GM19372 (cell line): ENCODE measurements around the gene ABCB4.
A peak's percentile ranks its signal among the peaks of the same experiment; 100 is the strongest.
"Not testable (repeated sequence)": the region's sequence is repeated elsewhere in the genome, so short reads cannot be mapped to it uniquely, and the experiment has no call there.

Source experiments
- ATAC-seq: cut with Tn5 transposase; IDR thresholded peaks from one replicate; pipeline ENCODE4 v1.9.1; 2021; ENCODE audit warnings: mild to moderate bottlenecking, low read depth, moderate library complexity; ENCODE audit not compliant: unreplicated experiment

The ABCB4 gene

DNA sequence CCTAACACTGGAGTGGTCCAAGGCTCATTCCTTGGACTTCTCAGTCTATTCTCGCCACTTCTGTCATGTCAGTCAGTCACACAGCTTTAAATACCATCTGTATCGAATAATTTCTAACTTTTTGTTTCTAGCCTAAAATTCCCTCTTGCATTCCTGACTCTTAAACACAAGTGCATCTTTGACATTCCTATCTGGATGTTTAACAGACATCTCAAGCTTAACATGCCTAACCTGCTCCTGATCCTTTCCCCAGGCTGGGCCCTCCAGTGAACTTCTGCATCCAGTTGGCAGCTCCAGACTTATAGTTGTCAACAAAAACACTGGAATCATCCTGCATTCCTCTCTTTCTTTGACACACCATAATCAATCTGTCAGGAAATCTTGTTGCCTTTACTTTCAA is 4.5 kb upstream of the ABCB4 start:
- ATAC-seq = no peak

GRCh38 chr7:87476179-87476557 is 688 bp upstream of the ABCB4 start:
- no peak for ATAC-seq

- ATAC-seq = peak; percentile 55
These were observed 734 bp downstream of the ABCB4 start for GRCh38 chr7:87474533-87475358.

DNA sequence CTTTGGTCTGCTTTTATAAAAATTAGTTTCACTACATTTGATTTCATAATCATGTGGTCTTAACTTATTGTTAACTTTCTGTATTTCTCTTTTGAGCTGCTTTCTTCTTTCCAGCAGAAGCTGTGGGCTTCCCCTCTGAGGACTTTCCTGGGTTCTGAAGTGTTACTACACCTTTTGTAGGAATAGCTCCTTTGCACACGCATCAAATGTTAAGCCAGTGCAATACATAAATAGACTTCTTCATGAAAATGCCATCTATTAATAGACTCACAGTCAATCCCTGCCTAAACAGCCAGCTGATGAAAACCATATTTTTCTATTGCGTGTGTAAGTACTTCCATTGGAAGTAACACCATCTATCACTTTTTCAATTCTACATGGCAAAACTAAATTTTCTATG is 1.5 kb downstream of the ABCB4 start:
- ATAC-seq = no peak

- ATAC-seq = no peak
These were observed 2.3 kb downstream of the ABCB4 start for GRCh38 chr7:87473192-87473591.

DNA sequence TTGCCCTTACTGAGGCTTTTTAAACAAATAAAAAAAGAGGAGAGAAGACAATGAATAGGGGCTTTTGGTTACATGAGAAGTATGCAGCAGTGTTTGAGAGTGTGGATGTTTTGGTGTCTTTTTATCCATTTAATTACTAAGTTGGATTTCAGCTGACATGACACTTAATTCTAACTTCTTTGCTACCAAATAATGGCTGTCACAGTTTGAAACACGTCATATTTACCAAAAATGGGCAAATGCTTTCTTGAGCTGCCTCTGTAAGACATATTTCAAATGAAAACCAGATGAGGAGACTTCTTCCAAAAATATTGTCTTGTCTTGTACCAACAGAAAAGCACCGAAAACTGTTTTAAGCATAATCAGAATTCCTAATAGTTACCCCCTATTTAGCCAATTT is 4.0 kb downstream of the ABCB4 start:
- ATAC-seq = no peak

- not testable (repeated sequence) for ATAC-seq
These were observed 6.3 kb downstream of the ABCB4 start for GRCh38 chr7:87469204-87469603.

GRCh38 chr7:87465534-87465880 is 10.0 kb downstream of the ABCB4 start:
- ATAC-seq = not testable (repeated sequence)

DNA sequence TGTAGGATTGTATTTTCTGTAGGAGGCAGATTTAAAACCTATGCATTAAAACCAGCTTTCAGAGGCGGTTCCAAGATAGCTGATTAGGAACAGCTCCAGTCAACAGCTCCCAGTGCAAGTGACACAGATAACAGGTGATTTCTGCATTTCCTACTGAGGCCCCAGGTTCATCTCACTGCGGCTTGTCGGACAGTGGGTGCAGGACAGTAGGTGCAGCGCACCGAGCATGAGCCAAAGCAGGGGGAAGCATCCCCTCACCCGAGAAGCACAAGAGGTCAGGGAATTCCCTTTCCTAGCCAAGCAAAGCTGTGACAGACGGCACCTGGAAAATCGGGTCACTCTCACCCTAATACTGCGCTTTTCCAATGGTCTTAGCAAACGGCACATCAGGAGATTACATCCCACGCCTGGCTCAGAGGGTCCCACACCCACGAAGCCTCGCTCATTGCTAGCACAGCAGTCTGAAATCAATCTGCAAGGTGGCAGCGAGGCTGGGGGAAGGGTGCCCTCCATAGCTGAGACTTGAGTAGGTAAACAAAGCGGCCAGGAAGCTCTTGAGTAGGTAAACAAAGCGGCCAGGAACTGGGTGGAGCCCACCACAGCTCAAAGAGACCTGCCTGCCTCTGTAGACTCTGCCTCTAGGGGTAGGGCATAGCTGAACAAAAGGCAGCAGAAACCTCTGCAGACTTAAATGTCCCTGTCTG is 10.5 kb downstream of the ABCB4 start:
- ATAC-seq = not testable (repeated sequence)

- no peak for ATAC-seq
These were observed 11.5 kb downstream of the ABCB4 start for GRCh38 chr7:87463982-87464381.

DNA sequence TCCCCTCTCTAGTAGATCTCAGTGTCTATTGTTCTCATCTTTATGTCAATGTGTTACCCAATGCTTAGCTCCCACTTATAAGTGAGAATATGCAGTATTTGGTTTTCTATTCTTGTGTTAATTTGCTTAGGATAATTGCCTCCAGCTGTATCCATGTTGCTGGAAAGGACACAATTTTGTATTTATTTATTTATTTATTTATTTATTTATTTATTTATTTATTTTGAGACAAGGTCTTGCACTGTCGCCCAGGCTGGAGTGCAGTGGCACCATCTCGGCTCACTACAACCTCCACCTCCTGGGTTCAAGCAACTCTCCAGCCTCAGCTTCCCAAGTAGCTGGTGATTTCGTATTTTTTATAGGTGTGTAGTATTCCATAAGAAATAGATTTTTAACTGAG is 15.0 kb downstream of the ABCB4 start:
- not testable (repeated sequence) for ATAC-seq

DNA sequence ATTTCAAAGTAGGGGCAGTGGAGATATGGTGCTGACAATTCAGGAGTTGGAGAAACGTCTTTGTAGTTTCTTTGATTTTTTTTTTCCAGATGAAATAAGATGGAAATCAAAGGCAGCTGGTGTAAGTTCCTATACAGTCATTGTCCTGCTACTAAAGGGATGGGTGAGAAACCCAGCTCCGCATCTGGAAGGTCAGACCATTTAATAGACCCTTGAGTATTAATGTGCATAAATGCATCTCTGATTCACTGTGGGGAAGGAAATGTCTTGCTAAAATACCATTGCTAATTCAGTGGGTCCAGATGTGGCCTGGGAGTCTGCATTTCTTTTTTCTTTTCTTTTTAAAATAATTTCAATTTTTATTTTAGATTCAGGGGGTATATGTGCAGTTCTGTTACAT is 15.5 kb downstream of the ABCB4 start:
- ATAC-seq = no peak

GRCh38 chr7:87458148-87458547 is 17.3 kb downstream of the ABCB4 start:
- ATAC-seq = no peak

DNA sequence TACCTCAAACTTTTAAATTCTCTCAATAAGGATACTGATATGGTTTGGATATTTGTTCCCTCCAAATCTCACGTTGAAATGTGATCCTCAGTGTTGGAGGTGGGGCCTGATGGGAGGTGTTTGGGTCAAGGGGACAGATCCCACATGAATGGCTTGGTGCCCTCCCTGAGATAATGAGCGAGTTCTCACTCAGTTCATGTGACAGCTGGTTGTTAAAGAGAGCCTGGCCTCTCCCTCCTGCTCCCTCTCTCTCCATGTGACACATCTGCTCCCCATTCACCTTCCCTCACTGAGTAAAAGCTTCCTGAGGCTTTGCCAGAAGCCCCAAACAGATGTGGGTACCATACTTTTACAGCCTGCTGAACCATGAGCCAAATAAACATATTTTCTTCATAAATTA is 19.2 kb downstream of the ABCB4 start:
- ATAC-seq = no peak

- no peak for ATAC-seq
These were observed 23.2 kb downstream of the ABCB4 start for GRCh38 chr7:87452279-87452678.

DNA sequence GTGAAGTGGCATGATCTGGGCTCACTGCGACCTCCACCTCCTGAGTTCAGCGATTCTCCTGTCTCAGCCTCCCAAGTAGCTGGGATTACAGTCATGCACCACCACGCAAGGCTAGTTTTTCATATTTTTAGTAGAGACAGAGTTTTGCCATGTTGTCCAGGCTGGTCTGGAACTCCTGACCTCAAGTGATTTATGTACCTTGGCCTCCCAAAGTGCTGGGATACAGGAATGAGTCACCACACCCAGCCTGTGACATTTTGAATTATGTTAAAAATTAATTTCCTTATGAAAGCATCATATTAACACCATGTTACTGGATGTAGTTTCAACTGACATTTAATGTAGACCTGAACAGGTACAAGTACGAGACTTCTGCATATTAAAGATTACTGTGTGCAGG is 24.3 kb downstream of the ABCB4 start:
- ATAC-seq = no peak

DNA sequence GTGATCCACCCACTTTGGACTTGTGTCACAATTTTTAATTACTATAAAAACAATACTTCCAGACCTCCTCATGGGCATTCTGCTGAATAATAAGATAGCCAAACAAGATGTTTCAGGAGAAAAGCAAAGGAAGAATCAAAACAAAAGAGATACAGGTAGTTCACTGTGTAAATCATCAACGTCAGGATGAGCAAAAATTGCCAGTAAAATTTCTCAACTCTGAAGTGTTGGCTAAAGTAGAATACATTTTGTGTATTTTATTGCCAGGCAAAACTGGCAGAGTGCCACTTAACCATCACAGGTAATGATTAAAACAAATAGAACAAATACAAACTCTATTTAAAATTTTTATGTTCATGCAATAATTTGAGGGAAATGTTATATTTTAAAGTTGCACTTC is 24.8 kb downstream of the ABCB4 start:
- no peak for ATAC-seq

GRCh38 chr7:87448388-87448787 is 27.1 kb downstream of the ABCB4 start:
- no peak for ATAC-seq

- no peak for ATAC-seq
These were observed 28.3 kb downstream of the ABCB4 start for GRCh38 chr7:87447116-87447635.

DNA sequence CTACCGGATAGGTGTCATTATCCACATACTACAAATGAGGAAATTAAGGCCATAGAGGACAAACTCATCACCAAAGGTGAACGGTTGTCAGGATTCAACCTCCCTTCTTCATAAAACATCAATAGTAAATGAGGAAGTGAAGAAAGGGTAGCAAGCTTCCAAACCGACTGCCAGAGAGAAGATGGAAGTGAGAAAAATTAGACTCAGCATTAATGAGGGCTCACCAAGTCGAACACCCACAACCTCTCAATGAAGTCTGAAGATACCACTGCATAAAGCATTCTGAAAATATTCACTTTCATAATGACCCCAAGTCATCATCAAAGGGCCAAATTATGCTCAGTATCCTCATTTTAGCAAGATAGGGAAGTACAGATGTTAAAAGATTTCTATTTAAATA is 29.6 kb downstream of the ABCB4 start:
- peak; percentile 94 for ATAC-seq

- ATAC-seq = no peak
These were observed 39.9 kb downstream of the ABCB4 start for GRCh38 chr7:87435546-87435945.

- ATAC-seq = no peak
These were observed 42.9 kb downstream of the ABCB4 start for GRCh38 chr7:87432536-87432935.
